ENCODE measurements around the gene TBCK. TPM values are rescaled to one million over a fixed set of nuclear protein-coding genes. Genes with fewer than 3 reads are reported as not detected.

TBCK gene
- total RNA-seq, 1 experiment from 2014 or later, result 19.7 TPM

DNA sequence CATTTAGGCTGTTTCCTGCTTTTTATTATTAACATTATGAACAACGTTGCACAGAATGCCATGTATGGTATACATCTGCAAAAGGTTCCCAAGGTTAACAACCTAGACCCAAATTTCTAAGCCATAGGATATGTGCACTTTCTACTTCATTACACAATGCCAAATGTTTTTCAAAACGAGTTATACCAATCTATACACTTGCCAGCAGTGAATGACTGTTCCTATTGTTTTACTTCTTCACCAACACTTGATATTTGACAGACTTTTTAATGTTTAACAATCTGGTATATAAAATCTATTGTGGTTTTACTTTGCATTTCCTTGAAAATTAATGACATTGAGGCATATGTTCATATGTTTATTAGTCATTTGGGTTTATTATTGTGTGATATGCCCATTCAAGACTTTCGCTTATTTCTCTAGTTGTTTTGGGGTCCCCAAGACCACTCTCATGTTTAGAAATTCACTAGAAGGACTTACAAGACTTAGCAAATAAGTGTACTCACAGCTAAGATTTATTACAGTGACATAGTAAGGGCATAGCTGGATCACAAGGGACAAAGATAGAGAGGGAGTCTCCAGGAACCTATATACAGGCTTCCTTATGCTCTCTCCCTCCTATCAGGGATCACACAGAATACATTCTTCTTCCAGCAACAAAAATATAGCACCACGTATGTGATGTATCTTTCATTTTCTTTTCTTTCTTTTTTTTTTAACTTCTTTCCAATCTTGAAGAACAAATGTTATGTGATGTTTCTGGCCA is 62.5 kb downstream of the TBCK start:
- Mint-ChIP-seq H3K36me3 (ENCODE audit: insufficient read depth, unreplicated experiment) (peaks cover 5% of the 10 kb centered on the region), H3K4me1 (ENCODE audit: low read depth, unreplicated experiment) (peaks cover 20% of the 10 kb centered on the region), H3K27ac (ENCODE audit: unreplicated experiment) (peak overlapping the region; percentile 82), H3K9me3 (ENCODE audit: low read depth, unreplicated experiment) (no peaks in the 10 kb centered on the region), H3K4me3 (ENCODE audit: low read depth, unreplicated experiment) (no peak overlapping the region), H3K27me3 (ENCODE audit: unreplicated experiment) (no peaks in the 10 kb centered on the region)
- no peak for DNase-seq
- CTCF ChIA-PET, result no interaction called here
- no TSS peak for BruUV-seq (replicated peaks)
- TF ChIP-seq, protein P1, sequence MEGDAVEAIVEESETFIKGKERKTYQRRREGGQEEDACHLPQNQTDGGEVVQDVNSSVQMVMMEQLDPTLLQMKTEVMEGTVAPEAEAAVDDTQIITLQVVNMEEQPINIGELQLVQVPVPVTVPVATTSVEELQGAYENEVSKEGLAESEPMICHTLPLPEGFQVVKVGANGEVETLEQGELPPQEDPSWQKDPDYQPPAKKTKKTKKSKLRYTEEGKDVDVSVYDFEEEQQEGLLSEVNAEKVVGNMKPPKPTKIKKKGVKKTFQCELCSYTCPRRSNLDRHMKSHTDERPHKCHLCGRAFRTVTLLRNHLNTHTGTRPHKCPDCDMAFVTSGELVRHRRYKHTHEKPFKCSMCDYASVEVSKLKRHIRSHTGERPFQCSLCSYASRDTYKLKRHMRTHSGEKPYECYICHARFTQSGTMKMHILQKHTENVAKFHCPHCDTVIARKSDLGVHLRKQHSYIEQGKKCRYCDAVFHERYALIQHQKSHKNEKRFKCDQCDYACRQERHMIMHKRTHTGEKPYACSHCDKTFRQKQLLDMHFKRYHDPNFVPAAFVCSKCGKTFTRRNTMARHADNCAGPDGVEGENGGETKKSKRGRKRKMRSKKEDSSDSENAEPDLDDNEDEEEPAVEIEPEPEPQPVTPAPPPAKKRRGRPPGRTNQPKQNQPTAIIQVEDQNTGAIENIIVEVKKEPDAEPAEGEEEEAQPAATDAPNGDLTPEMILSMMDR (IDR thresholded peaks at IDR 0.05; ENCODE audit: unreplicated experiment), result no peak
- intact Hi-C loops (cut with micrococcal nuclease; ENCODE audit: unreplicated experiment), result no loop called here

DNA sequence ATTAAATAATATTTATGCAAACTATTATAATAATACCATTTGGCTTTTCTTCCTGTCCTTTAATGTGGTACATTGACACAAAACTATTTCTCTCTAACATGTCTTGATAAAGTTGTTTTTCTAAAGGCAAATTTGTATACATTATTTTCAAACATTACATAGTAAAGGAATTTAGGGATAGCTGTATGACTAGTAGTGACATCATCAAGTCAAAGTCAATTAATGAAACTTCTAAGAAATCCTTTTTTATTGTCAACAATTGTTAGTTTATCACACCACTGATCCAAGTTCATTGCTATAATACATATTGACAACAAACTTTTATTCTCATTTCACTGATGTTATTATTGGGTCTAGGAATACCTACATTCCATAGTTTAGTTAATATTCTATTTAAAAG is 68.4 kb downstream of the TBCK start:
- CTCF ChIA-PET, result no interaction called here
- Mint-ChIP-seq H3K36me3 (ENCODE audit: insufficient read depth, unreplicated experiment) (no peaks in the 10 kb centered on the region), H3K9me3 (ENCODE audit: low read depth, unreplicated experiment) (no peaks in the 10 kb centered on the region), H3K27me3 (ENCODE audit: unreplicated experiment) (no peaks in the 10 kb centered on the region), H3K27ac (ENCODE audit: unreplicated experiment) (no peak overlapping the region), H3K4me1 (ENCODE audit: low read depth, unreplicated experiment) (peaks cover 11% of the 10 kb centered on the region), H3K4me3 (ENCODE audit: low read depth, unreplicated experiment) (no peak overlapping the region)
- no TSS peak for BruUV-seq (replicated peaks)
- intact Hi-C loops (cut with micrococcal nuclease; ENCODE audit: unreplicated experiment), result no loop called here
- TF ChIP-seq, protein P1 (IDR thresholded peaks at IDR 0.05; ENCODE audit: unreplicated experiment), result no peak
- no peak for DNase-seq

DNA sequence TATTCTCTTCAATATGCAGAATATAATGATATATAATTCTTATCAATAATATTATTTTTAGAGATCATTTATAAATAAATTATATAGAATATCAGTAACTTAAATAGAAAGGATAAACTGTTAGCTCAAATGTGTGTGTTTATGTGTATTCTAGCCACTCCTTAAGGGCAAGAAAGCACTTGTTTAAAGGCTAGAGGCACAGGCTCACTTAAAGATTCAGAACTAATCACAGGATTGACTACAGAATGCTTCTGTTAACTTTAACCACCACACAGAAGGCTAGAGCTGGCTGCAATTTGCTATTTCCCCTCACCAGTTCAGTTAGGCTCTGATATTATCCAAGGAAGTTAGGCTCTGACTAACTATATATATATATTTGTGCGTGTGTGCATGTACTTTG is 69.6 kb downstream of the TBCK start:
- no peak for DNase-seq
- no TSS peak for BruUV-seq (replicated peaks)
- no peaks in the 10 kb centered on the region for H3K36me3 Mint-ChIP-seq (ENCODE audit: insufficient read depth, unreplicated experiment)
- H3K4me1 Mint-ChIP-seq (ENCODE audit: low read depth, unreplicated experiment), result peaks cover 8% of the 10 kb centered on the region
- no peak overlapping the region for H3K4me3 Mint-ChIP-seq (ENCODE audit: low read depth, unreplicated experiment)
- CTCF ChIA-PET, result no interaction called here
- H3K9me3 Mint-ChIP-seq (ENCODE audit: low read depth, unreplicated experiment), result no peaks in the 10 kb centered on the region
- intact Hi-C loops (cut with micrococcal nuclease; ENCODE audit: unreplicated experiment), result no loop called here
- H3K27me3 Mint-ChIP-seq (ENCODE audit: unreplicated experiment), result no peaks in the 10 kb centered on the region
- TF ChIP-seq, protein P1 (IDR thresholded peaks at IDR 0.05; ENCODE audit: unreplicated experiment), result no peak
- H3K27ac Mint-ChIP-seq (ENCODE audit: unreplicated experiment), result no peak overlapping the region

DNA sequence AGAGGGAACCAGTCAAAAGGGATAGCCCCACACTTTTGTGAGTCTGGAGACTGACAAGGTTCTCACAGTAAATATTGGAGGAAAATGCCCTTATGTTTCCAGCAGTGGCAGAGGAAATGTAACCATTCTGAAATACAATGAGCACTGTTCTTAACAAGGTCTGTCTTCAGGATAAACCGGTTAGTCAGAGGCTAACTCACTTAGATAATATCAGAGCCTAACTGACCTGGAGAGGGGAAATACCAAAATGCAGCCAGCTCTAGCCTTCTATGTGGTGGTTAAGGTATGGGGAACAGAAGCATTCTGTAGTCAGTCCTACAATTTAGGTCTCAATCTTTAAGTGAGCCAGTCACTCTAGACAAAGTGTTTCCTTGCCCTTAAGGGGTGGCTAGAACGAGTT is 70.8 kb downstream of the TBCK start:
- BruUV-seq (replicated peaks), result no TSS peak
- Mint-ChIP-seq H3K4me3 (ENCODE audit: low read depth, unreplicated experiment) (no peak overlapping the region), H3K4me1 (ENCODE audit: low read depth, unreplicated experiment) (peaks cover 8% of the 10 kb centered on the region), H3K36me3 (ENCODE audit: insufficient read depth, unreplicated experiment) (no peaks in the 10 kb centered on the region), H3K27me3 (ENCODE audit: unreplicated experiment) (no peaks in the 10 kb centered on the region), H3K27ac (ENCODE audit: unreplicated experiment) (peak overlapping the region; percentile 86), H3K9me3 (ENCODE audit: low read depth, unreplicated experiment) (no peaks in the 10 kb centered on the region)
- intact Hi-C loops (cut with micrococcal nuclease; ENCODE audit: unreplicated experiment), result no loop called here
- TF ChIP-seq, protein P1 (IDR thresholded peaks at IDR 0.05; ENCODE audit: unreplicated experiment), result no peak
- DNase-seq, result peak; percentile 23
- CTCF ChIA-PET, result no interaction called here
